ENCODE results near the gene RFFL.

DNA sequence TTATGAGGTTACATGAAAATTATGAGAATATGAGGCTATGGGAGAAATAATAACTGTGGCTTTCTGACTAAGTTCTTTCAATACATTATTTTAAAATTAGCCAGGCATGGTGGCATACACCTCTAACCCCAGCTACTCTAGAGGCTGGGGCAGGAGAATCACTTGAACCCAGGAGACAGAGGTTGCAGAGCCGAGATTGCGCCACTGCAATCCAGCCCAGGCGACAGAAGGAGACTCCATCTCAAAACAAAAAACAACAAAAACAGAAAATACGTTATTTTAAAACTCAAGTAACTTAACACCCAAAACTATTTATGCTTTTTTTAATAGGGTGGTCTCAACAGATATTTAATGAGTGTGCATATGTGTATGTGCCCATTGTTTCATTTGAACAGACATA, 2.4 kb upstream of the RFFL start:
- TF ChIP-seq GATA2 (IDR thresholded peaks at IDR 0.05; ENCODE audit: low read depth, low read length) (no peak), GATA3 (IDR thresholded peaks at IDR 0.05; ENCODE audit: low read depth, low read length) (no peak)

Data from SH-SY5Y (cell line).